Stimulated activated naive CD8-positive, alpha-beta T cell treated with anti-CD3 and anti-CD28 coated beads, Interleukin-15, amount 100 ng/mL, for 72 hours (primary cell): ENCODE results near the gene MRTFA.
"Not testable (repeated sequence)": the region's sequence is repeated elsewhere in the genome, so short reads cannot be mapped to it uniquely, and the experiment has no call there.

Experiments
- ATAC-seq: fragments of 150-1000 bp; cut with Tn5 transposase; 2 replicates; pipeline ENCODE4 v1.10.0; 2021; ENCODE audit warnings: mild to moderate bottlenecking, moderate library complexity
- DNase-seq, 2 donors: peaks; one replicate each; pipeline ENCODE4 v3.0.0; 2021 to 2022
- H3K27ac Mint-ChIP-seq, 2 donors: one replicate each; pipeline ENCODE4 v1.8.0; 2022; ENCODE audit warnings: mild to moderate bottlenecking in 2 of 2, mixed read lengths in 2 of 2, moderate library complexity in 2 of 2
- H3K27me3 Mint-ChIP-seq: one replicate; pipeline ENCODE4 v1.8.0; 2022; ENCODE audit warnings: mixed read lengths
- H3K4me1 Mint-ChIP-seq: one replicate; pipeline ENCODE4 v1.8.0; 2022; ENCODE audit warnings: mild to moderate bottlenecking, mixed read lengths
- H3K4me3 Mint-ChIP-seq, 2 donors: one replicate each; pipeline ENCODE4 v1.8.0; 2022; ENCODE audit warnings: mild to moderate bottlenecking in 2 of 2, mixed read lengths in 2 of 2, moderate library complexity in 1 of 2
- H3K9me3 Mint-ChIP-seq, 2 donors: one replicate each; pipeline ENCODE4 v1.8.0; 2022; ENCODE audit warnings: mixed read lengths in 2 of 2

Gene MRTFA

GRCh38 chr22:40598712-40599111 is 37.8 kb downstream of the MRTFA start:
- not testable (repeated sequence) for H3K27ac Mint-ChIP-seq, H3K4me3 Mint-ChIP-seq, ATAC-seq, H3K9me3 Mint-ChIP-seq, H3K27me3 Mint-ChIP-seq, DNase-seq
- H3K4me1 Mint-ChIP-seq, result peaks cover 51% of the 10 kb centered on the region

- ATAC-seq (no peak), DNase-seq (no peak)
- Mint-ChIP-seq H3K27ac (no peak overlapping the region), H3K4me1 (peaks cover 53% of the 10 kb centered on the region), H3K9me3 (no peaks in the 10 kb centered on the region), H3K27me3 (no peaks in the 10 kb centered on the region), H3K4me3 (no peak overlapping the region)
Observed at GRCh38 chr22:40597526-40598430, 38.7 kb downstream of the MRTFA start.

- H3K27ac Mint-ChIP-seq, result no peak overlapping the region
- no peak overlapping the region for H3K4me3 Mint-ChIP-seq
- DNase-seq (no peak), ATAC-seq (no peak)
- H3K4me1 Mint-ChIP-seq, result peaks cover 46% of the 10 kb centered on the region
- H3K27me3 Mint-ChIP-seq, result no peaks in the 10 kb centered on the region
- H3K9me3 Mint-ChIP-seq, result no peaks in the 10 kb centered on the region
Observed at GRCh38 chr22:40595497-40596234, 40.9 kb downstream of the MRTFA start.

- H3K27ac Mint-ChIP-seq, result no peak overlapping the region
- no peaks in the 10 kb centered on the region for H3K27me3 Mint-ChIP-seq
- no peaks in the 10 kb centered on the region for H3K9me3 Mint-ChIP-seq
- H3K4me1 Mint-ChIP-seq, result peaks cover 41% of the 10 kb centered on the region
- H3K4me3 Mint-ChIP-seq, result no peak overlapping the region
- ATAC-seq (no peak), DNase-seq (no peak)
Observed at GRCh38 chr22:40594924-40595323, 41.6 kb downstream of the MRTFA start.

GRCh38 chr22:40594346-40594745 is 42.2 kb downstream of the MRTFA start:
- no peak overlapping the region for H3K4me3 Mint-ChIP-seq
- peaks cover 41% of the 10 kb centered on the region for H3K4me1 Mint-ChIP-seq

GRCh38 chr22:40593460-40594273 is 42.9 kb downstream of the MRTFA start:
- Mint-ChIP-seq H3K27ac (no peak overlapping the region), H3K4me1 (peaks cover 41% of the 10 kb centered on the region), H3K9me3 (no peaks in the 10 kb centered on the region), H3K27me3 (no peaks in the 10 kb centered on the region), H3K4me3 (no peak overlapping the region)
- DNase-seq (no peak), ATAC-seq (peak; percentile 49)

More at GRCh38 chr22:40594346-40594745, 42.2 kb downstream of the MRTFA start:
- ATAC-seq, result no peak
- DNase-seq, result no peak
- Mint-ChIP-seq H3K9me3 (no peaks in the 10 kb centered on the region), H3K27me3 (no peaks in the 10 kb centered on the region), H3K27ac (no peak overlapping the region)

- no peak for DNase-seq
- Mint-ChIP-seq H3K27me3 (no peaks in the 10 kb centered on the region), H3K9me3 (no peaks in the 10 kb centered on the region), H3K4me1 (peaks cover 40% of the 10 kb centered on the region), H3K27ac (peak overlapping the region in 1 of 2 donors; percentile 23), H3K4me3 (peak overlapping the region in 1 of 2 donors; percentile 37)
- peak; percentile 28 for ATAC-seq
Observed at GRCh38 chr22:40592352-40593113, 44.0 kb downstream of the MRTFA start.

GRCh38 chr22:40588726-40589125 is 47.8 kb downstream of the MRTFA start:
- ATAC-seq, result no peak

GRCh38 chr22:40586781-40587180 is 49.7 kb downstream of the MRTFA start:
- H3K4me1 Mint-ChIP-seq, result peaks cover 41% of the 10 kb centered on the region
- H3K4me3 Mint-ChIP-seq, result no peak overlapping the region
- no peak for ATAC-seq
- DNase-seq, result no peak
- peaks cover 0 to 3% of the 10 kb centered on the region in 2 donors for H3K9me3 Mint-ChIP-seq
- no peaks in the 10 kb centered on the region for H3K27me3 Mint-ChIP-seq
- no peak overlapping the region for H3K27ac Mint-ChIP-seq

More at GRCh38 chr22:40588726-40589125, 47.8 kb downstream of the MRTFA start:
- Mint-ChIP-seq H3K4me1 (peaks cover 42% of the 10 kb centered on the region), H3K27me3 (no peaks in the 10 kb centered on the region), H3K4me3 (no peak overlapping the region), H3K27ac (no peak overlapping the region), H3K9me3 (no peaks in the 10 kb centered on the region)
- DNase-seq, result no peak

- Mint-ChIP-seq H3K27ac (no peak overlapping the region), H3K9me3 (peaks cover 0 to 3% of the 10 kb centered on the region in 2 donors)
Observed at GRCh38 chr22:40585310-40585751, 51.2 kb downstream of the MRTFA start.

GRCh38 chr22:40584766-40585165 is 51.8 kb downstream of the MRTFA start:
- not testable (repeated sequence) for DNase-seq, H3K4me3 Mint-ChIP-seq, H3K9me3 Mint-ChIP-seq, H3K27ac Mint-ChIP-seq, H3K27me3 Mint-ChIP-seq, ATAC-seq
- H3K4me1 Mint-ChIP-seq, result peaks cover 37% of the 10 kb centered on the region

More at GRCh38 chr22:40585310-40585751, 51.2 kb downstream of the MRTFA start:
- Mint-ChIP-seq H3K27me3 (no peaks in the 10 kb centered on the region), H3K4me1 (peaks cover 37% of the 10 kb centered on the region), H3K4me3 (no peak overlapping the region)
- ATAC-seq (no peak), DNase-seq (no peak)

- Mint-ChIP-seq H3K4me1 (peaks cover 47% of the 10 kb centered on the region), H3K9me3 (peaks cover 0 to 5% of the 10 kb centered on the region in 2 donors), H3K27me3 (no peaks in the 10 kb centered on the region), H3K4me3 (peak overlapping the region; percentile 41 to 65), H3K27ac (peak overlapping the region; percentile 42 to 87)
- ATAC-seq (peak; percentile 85), DNase-seq (peak in 1 of 2 donors; percentile 1)
Observed at GRCh38 chr22:40583053-40583741, 53.3 kb downstream of the MRTFA start.

- H3K27me3 Mint-ChIP-seq, result no peaks in the 10 kb centered on the region
- peaks cover 0 to 7% of the 10 kb centered on the region in 2 donors for H3K9me3 Mint-ChIP-seq
- H3K27ac Mint-ChIP-seq, result no peak overlapping the region
- ATAC-seq (no peak), DNase-seq (no peak)
- no peak overlapping the region for H3K4me3 Mint-ChIP-seq
- H3K4me1 Mint-ChIP-seq, result peaks cover 47% of the 10 kb centered on the region
Observed at GRCh38 chr22:40582063-40582462, 54.5 kb downstream of the MRTFA start.

GRCh38 chr22:40580631-40581030 is 55.9 kb downstream of the MRTFA start:
- no peaks in the 10 kb centered on the region for H3K27me3 Mint-ChIP-seq

More at GRCh38 chr22:40580631-40581030, 55.9 kb downstream of the MRTFA start:
- Mint-ChIP-seq H3K4me3 (no peak overlapping the region), H3K4me1 (peaks cover 37% of the 10 kb centered on the region), H3K27ac (no peak overlapping the region), H3K9me3 (peaks cover 0 to 7% of the 10 kb centered on the region in 2 donors)
- DNase-seq (no peak), ATAC-seq (no peak)
